Middle frontal gyrus (tissue), 1 donor: ENCODE measurements around the gene ETV3L.

Experiments
- DNase-seq: peaks from one replicate; pipeline ENCODE4 v3.0.0-alpha.2; 2015; ENCODE audit warnings: low spot score; ENCODE audit errors: extremely low spot score

ETV3L gene

DNA sequence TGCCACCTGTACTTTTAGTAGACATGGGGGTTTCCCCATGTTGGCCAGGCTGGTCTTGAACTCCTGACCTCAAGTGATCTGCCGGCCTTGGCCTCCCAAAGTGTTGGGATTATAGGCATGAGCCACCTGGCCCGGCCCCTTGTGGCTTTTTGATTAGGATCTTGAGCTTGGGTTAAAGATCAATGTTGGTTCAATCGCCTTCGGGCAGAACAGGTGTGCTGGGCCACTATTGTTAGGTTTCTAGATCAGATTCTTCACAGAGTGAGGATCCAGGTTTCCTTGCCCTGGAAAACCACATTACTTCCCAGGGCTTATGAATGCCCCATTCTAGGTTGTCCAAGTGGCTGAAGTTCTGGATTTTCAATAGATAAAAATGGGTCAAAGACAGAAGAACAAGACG, 32.5 kb upstream of the ETV3L start:
- no peak for DNase-seq

DNA sequence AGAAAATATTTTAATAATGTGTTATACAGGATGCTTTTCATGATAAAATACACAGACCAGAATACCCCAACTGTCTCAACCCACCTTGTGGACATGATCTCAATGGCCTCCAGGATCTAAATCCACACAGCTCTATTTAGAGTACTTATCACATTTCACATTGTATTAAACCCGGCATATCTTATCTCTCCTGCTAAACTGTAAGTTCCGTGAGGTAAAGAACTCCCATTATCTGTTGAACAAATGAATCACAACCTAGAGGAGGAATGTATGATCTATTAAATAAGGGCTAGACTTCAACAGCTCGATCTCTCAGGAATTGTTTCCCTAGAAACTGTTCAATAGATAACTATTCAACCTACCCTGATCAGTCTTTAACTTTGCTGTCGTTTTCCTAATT, 31.7 kb upstream of the ETV3L start:
- DNase-seq, result no peak

GRCh38 chr1:157124855-157125254, 25.2 kb upstream of the ETV3L start:
- DNase-seq, result no peak

DNA sequence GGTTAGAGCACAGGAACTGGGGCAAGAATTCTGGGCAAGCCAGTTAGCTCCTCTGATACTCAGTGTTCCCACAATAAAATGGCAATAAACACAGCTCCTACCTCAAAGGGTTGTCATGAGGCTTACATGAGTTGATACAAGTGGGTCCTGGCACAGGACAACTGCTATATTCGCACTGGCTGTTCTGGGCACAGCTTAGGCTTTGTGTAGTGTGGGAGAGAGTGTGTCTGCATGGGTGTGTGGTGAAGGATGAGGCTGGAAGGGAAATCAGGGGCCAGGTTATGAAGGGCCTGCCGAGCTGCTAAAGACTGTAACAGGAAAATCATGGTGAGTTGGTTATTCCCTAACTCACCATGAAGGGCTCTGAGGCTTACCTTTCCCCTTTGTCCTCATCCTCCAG, 19.8 kb upstream of the ETV3L start:
- no peak for DNase-seq

- DNase-seq, result no peak
Observed at GRCh38 chr1:157119008-157119407, 19.4 kb upstream of the ETV3L start.

DNA sequence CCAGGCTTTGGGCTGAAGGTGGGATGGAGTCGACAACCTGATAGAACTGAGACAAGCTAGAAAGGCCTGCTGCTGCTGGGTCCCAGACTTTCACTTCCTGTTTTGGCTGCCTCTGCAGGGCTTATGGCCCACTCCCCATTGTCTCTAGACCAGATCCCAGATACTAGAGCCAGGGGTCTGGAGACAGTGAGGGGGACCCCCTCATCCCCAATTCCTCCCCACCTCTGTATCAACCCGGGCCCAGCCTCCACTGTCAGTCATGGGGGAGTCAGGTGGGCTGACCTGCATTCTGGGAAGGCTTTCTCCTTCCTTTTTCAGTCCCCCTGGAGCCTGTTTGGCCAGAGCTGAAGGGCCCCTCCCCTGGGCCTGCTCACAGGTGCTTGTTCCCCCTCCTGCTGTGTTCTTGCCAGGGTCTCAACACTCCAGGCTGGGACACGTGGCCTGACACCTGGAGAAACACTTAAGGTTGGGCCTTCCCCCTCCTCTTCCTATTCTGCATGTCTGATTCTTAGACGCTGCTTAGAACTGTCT, 18.0 kb upstream of the ETV3L start:
- no peak for DNase-seq

DNA sequence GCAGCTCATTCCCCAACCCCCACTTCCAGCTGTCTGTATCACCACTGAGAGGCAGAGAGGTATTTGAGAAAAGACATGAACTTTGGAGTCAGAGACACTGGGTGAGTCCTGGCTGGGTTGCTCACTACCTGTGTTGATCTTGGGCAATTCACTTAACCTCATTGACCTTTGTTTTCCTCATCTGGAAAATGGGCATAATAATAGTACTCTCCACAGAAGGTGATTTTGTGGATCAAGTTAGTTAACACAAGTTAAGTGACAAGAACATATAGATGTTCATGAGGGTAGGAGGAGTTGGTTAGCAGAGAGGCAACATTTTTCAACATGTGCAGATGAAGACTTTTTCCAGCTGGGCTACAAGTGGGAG, 17.1 kb upstream of the ETV3L start:
- DNase-seq, result no peak

DNA sequence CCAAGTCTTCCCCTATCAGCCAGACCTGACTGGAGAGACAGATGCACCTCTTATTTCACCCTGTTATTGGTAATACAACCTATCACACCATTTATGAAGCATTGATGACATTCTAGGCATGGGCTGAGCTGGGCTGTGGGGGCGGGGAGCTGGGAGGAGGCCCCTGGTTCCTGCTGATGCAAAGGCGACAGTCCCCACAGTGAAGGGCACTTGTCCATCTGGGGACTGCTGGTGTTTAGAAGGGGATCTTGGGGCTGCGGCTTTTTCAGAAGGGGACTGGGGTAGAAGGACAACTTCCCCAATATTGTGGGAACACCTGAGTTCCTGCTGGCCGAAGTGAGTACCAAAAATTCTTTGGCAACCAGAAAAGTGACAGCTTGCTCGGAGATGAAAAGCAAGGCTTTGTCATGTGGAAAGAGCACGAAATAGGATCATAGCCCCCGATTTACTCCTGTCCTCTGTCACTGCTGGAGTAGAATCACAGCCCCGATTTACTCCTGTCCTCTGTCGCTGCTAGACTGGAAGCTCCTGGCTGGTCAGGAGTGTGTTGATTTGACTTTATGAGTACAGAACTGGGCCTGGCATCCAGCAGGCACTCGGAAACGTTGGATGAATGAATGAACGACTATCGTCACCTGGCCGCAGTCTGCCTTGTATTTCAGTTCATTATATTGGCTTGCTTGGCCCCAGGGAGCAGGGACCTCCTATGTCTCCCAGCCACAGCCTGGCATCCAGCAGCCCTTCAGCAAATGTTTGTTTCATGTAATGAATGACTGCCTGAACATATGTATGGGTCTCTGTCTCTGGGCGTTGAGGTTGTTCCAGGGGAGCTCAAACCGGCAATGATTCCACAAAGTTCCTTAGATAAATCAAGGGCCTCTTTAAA, 16.5 kb upstream of the ETV3L start:
- DNase-seq, result no peak

DNA sequence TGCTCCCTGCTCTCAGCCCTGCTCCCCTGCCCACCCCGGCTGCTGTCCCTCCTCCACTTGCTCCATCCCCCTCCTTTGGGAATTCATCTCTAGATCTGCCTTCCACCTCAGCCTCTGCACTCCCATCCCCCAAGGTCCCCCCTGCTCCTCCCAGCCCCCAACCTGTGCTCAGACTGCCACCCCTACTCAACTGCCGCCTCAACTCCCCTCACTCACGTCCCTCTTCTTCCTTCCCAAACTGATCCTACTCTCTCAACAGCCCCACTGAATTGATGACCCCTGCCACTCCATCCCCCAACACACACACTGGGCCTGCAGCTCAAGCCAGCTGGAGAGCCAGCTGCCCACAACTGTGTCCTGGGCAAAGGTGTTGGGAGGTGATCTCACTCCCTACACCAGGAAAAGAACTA, 15.8 kb upstream of the ETV3L start:
- DNase-seq, result no peak

GRCh38 chr1:157114183-157115121, 14.8 kb upstream of the ETV3L start:
- no peak for DNase-seq

DNA sequence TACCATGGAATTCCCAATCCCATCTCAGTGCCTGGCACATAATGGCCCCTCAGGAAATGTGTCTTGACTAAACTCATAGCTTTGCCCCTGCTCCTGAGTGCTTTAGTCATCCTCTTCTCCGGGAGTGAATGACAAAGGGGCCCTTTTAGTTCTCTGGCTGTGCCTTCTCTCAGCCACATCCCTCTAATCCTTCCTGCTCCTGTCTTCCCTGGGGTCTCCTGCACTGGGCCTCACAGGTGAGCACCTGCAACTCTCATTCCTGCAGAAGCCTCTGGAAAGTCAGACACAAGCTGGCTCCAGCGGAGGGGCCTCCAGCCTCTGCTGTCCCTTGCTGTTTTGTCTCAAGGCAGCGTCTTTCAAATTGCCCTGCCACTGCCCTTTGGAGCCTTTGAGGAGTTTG, 14.0 kb upstream of the ETV3L start:
- DNase-seq, result no peak

DNA sequence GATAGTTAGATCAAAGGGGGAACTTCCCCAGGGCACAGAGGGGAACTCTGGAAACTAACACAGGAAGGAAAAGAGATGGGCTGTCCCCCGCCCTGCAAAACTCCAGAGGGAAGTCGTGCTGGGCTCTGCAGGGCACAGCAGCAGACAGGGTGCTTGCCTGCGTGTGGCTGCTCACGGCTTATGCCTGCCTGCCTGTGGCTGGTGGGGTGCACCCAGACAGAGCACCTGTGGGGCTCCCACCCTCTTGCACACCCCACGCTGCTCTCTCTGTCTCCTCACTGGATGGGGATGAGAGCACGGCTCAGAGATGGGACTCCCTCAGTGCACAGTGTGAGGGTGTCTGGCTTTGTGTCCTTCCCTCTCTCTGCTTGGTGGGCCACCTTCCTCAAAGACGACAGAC, 13.5 kb upstream of the ETV3L start:
- DNase-seq, result no peak

DNA sequence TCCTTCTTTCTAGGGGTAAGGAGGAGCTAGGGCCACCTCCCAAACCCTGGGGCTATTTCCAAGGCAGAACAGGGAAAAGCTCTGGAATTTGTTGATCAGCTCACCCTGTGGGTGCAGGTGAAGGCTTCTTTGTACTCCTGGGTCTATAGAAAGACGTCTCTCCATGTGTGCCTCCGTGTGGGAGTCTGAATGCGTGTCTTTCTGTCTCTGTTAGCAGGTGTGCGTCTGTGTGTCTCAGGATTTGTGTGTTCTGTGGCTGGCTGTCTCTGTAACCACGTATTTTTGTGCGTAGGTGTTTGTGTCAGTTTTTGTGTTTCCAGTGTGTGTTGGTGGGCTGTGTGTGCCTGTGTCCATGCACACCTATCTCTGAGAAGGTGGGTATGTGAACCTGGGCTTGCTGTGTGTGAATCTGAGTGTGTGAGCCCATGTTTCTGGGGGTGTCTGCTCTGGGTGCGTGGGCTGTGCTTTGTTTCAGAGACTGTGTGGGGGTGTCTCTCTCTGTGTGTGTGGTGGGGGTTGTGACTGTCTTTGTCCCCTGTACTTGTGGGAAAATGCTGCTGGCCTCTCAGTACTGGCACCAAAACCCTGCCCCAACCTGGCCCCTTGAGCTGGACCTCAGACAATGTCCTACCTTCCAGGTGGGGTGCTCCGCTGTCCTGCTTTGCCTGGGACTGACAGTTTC, 12.7 kb upstream of the ETV3L start:
- DNase-seq, result no peak

- DNase-seq, result no peak
Observed at GRCh38 chr1:157111396-157112165, 12.0 kb upstream of the ETV3L start.

DNA sequence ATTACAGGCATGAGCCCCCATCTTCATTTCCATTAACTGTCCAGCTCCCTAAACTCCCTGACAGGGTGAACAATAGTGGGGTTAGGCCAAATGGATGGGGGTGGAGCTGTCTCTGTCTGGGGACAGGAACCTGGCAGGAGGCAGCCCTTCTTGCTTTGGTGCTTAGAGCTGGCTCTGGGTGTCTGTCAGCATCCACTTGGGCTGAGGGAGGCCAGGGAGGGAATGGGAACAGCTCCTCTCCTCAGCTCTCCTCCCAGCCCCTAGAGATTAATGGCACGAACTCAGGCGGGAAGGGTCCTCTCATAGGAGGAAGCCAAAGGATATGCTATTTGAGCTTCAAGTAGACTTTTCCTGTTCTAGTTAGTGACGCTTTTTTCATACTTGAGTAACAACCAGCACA, 11.1 kb upstream of the ETV3L start:
- DNase-seq, result no peak

GRCh38 chr1:157110003-157110402, 10.4 kb upstream of the ETV3L start:
- DNase-seq, result no peak

DNA sequence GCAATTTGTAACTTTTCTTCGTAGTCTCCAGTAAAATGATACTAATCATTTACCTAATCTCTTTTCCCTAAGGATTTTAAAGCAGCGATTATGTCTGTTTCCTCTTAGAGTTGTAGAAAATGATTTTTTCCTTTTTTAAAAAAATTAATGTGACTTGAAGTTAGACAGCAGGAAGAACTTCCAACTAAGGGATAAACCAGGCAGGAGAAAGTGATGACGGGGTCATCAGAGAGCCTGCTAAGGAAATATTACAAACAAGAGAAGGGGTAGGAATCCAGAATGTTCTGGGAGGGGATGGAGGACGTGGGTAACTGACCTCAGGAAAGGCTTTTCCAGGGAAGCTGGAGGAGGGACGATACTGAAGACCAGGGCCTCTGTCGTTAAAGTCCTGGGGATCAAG, 8.8 kb upstream of the ETV3L start:
- no peak for DNase-seq

GRCh38 chr1:157107702-157108101, 8.1 kb upstream of the ETV3L start:
- no peak for DNase-seq

GRCh38 chr1:157106813-157107189, 7.2 kb upstream of the ETV3L start:
- DNase-seq, result no peak

GRCh38 chr1:157105988-157106812, 6.6 kb upstream of the ETV3L start:
- no peak for DNase-seq
